Natural killer cell (primary cell): ENCODE data around the gene NT5DC4. TPM values are rescaled to one million over a fixed set of nuclear protein-coding genes. Genes with fewer than 3 reads are reported as not detected.

Source experiments
- ATAC-seq, 3 donors: fragments of 150-1000 bp in 2 of 3; fragments of 200-7000 bp in 1 of 3; cut with Tn5 transposase; 1 replicate in 1 of 3; 2 replicates in 2 of 3; pipeline ENCODE4 v1.10.0; 2021; ENCODE audit warnings: mild to moderate bottlenecking in 2 of 3, moderate library complexity in 2 of 3
- DNase-seq, 2 donors: peaks; one replicate each; pipeline versions ENCODE4 v3.0.0 to v3.0.0-alpha.2; 2013 to 2021; ENCODE audit warnings: mixed read lengths in 1 of 2
- H3K27ac ChIP-seq: one replicate; pipeline ENCODE4 v1.5.1; 2013; ENCODE audit warnings: mild to moderate bottlenecking, low read length
- H3K27me3 ChIP-seq: one replicate; pipeline ENCODE4 v1.6.1; 2013; ENCODE audit warnings: low read length; ENCODE audit not compliant: control insufficient read depth, insufficient read depth
- H3K36me3 ChIP-seq: one replicate; pipeline ENCODE4 v1.6.1; 2013; ENCODE audit warnings: low read length; ENCODE audit not compliant: control insufficient read depth, insufficient read depth
- H3K4me1 ChIP-seq: one replicate; pipeline ENCODE4 v1.6.1; 2013; ENCODE audit warnings: low read length; ENCODE audit not compliant: control insufficient read depth, insufficient read depth
- H3K4me3 ChIP-seq: one replicate; pipeline ENCODE4 v1.5.1; 2013; ENCODE audit warnings: low read length
- H3K9me3 ChIP-seq: one replicate; pipeline ENCODE4 v1.6.1; 2013; ENCODE audit warnings: low read length; ENCODE audit not compliant: control insufficient read depth, insufficient read depth
- H3K27ac Mint-ChIP-seq, 2 donors: one replicate each; pipeline ENCODE4 v1.8.0; 2022; ENCODE audit warnings: mild to moderate bottlenecking in 2 of 2, mixed read lengths in 2 of 2, moderate library complexity in 1 of 2
- H3K27me3 Mint-ChIP-seq, 2 donors: one replicate each; pipeline ENCODE4 v1.8.0; 2022; ENCODE audit warnings: low read depth in 2 of 2, mixed read lengths in 2 of 2
- H3K36me3 Mint-ChIP-seq: one replicate; pipeline ENCODE4 v1.8.0; 2022; ENCODE audit warnings: mixed read lengths
- H3K4me1 Mint-ChIP-seq, 2 donors: one replicate each; pipeline ENCODE4 v1.8.0; 2022; ENCODE audit warnings: mixed read lengths in 2 of 2
- H3K4me3 Mint-ChIP-seq: one replicate; pipeline ENCODE4 v1.8.0; 2022; ENCODE audit warnings: mild to moderate bottlenecking, moderate library complexity, mixed read lengths
- H3K9me3 Mint-ChIP-seq, 2 donors: one replicate each; pipeline ENCODE4 v1.8.0; 2022; ENCODE audit warnings: mixed read lengths in 2 of 2
- CTCF ChIP-seq: fragments of 200-600 bp; IDR thresholded peaks from one replicate; pipeline ENCODE4 v1.8.0; 2022; ENCODE audit warnings: antibody characterized with exemption
- WGBS: methylation state at CpG from one replicate; pipeline ENCODE4 v1.1.7; 2013; ENCODE audit warnings: missing lambda C conversion rate; ENCODE audit not compliant: insufficient coverage; 5-methylcytosine and 5-hydroxymethylcytosine counted together
- intact Hi-C: fragments of 100-400 bp; cut with micrococcal nuclease; formaldehyde crosslinking; loops from one replicate; pipeline ENCODE4 v1.14.2; 2022
- total RNA-seq, 4 donors: library from RNA; stranded (reverse); fragments of 120-200 nt in 1 of 4; gene quantifications; one replicate each; pipeline versions ENCODE4 v1.2.3 to v1.2.4, GENCODE V29; 2013 to 2022

NT5DC4 gene
- total RNA-seq, 3 donors from 2014 or later (not counting 1 experiment from before 2014, with no cell fraction given), result 0.45 to 2.0 TPM; not detected in 1

DNA sequence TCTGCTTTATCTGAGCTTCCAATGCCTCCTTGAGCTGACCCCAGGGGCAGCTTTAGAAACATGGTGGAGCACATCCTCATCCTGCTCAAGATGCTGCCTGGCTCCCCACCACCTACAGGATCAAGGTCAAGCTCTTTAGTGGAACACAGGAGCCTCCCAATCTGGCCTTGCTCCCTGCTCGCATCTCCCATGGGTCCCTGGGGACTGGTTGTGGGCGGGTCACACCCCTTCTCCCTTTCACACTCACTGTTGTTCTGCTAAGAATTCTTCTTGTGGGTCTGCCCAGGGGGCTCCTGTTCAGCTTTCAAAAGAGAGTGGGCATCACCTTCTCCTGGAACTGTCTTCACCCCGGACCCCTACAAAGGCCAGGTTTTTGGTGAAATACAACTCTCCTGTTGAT, 8.4 kb upstream of the NT5DC4 start:
- TF ChIP-seq CTCF, result no peak
- no peaks in the 10 kb centered on the region for H3K9me3 Mint-ChIP-seq
- no peak overlapping the region for H3K4me3 Mint-ChIP-seq
- Histone ChIP-seq H3K36me3 (no peaks in the 10 kb centered on the region), H3K9me3 (no peaks in the 10 kb centered on the region), H3K4me1 (peaks cover 24% of the 10 kb centered on the region), H3K4me3 (no peak overlapping the region), H3K27ac (no peak overlapping the region), H3K27me3 (no peaks in the 10 kb centered on the region)
- intact Hi-C loops, result no loop called here
- no peak overlapping the region for H3K27ac Mint-ChIP-seq
- DNase-seq (no peak), ATAC-seq (no peak)
- H3K27me3 Mint-ChIP-seq, result peaks cover 0 to 2% of the 10 kb centered on the region in 2 donors
- H3K4me1 Mint-ChIP-seq, result peaks cover 20 to 45% of the 10 kb centered on the region in 2 donors
- no peaks in the 10 kb centered on the region for H3K36me3 Mint-ChIP-seq
- WGBS, result 72% methylated on average over 3 of the region's 3 CpGs

DNA sequence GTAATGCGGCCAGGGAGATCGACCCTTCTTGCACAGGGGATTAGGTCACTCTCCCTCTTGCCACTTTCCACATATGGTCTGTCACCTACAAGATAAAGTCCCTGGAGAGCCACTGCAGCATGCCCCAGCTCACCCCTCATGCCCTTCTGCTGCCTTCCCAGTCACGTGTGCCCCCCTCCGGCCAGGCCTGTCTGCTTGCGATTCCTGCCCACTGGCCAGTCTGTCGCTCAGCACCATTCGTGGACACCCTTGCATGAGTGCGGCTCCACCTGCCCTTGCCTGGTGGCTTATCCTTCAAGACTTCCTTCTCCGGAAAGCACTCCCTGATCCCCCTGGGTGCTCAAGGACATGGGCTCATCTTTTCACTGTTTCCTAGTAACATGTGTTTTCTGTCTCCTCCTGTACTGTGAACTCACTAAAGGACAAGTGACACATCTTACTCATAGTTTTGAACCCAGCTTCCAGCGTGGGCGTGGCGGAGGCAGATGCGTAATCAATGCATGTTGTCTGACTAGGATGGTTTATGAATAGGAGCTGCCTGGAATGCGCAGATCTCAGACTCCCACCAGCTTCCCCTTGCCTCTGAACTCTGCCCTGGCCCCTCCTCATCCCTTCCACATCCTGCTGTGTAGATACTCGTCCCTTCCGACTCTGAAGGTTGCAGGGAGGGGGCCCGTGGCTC, 7.8 kb upstream of the NT5DC4 start:
- no peaks in the 10 kb centered on the region for H3K9me3 ChIP-seq
- Mint-ChIP-seq H3K4me1 (peaks cover 14 to 41% of the 10 kb centered on the region in 2 donors), H3K9me3 (no peaks in the 10 kb centered on the region), H3K27me3 (peaks cover 0 to 2% of the 10 kb centered on the region in 2 donors), H3K36me3 (no peaks in the 10 kb centered on the region), H3K4me3 (no peak overlapping the region), H3K27ac (no peak overlapping the region)
- peaks cover 19% of the 10 kb centered on the region for H3K4me1 ChIP-seq
- no peaks in the 10 kb centered on the region for H3K27me3 ChIP-seq
- intact Hi-C loops, result no loop called here
- 83% methylated on average over 17 of the region's 17 CpGs for WGBS
- no peak overlapping the region for H3K27ac ChIP-seq
- DNase-seq, result no peak
- no peak for TF ChIP-seq CTCF
- no peak for ATAC-seq
- H3K36me3 ChIP-seq, result no peaks in the 10 kb centered on the region
- no peak overlapping the region for H3K4me3 ChIP-seq

- DNase-seq (no peak), ATAC-seq (no peak)
- no peak overlapping the region for H3K4me3 ChIP-seq
- WGBS, result 88% methylated on average over 7 of the region's 7 CpGs
- peaks cover 9 to 36% of the 10 kb centered on the region in 2 donors for H3K4me1 Mint-ChIP-seq
- H3K27me3 ChIP-seq, result no peaks in the 10 kb centered on the region
- H3K36me3 ChIP-seq, result no peaks in the 10 kb centered on the region
- intact Hi-C loops, result no loop called here
- H3K4me3 Mint-ChIP-seq, result no peak overlapping the region
- H3K9me3 Mint-ChIP-seq, result no peaks in the 10 kb centered on the region
- TF ChIP-seq CTCF, result no peak
- H3K36me3 Mint-ChIP-seq, result no peaks in the 10 kb centered on the region
- peaks cover 0 to 2% of the 10 kb centered on the region in 2 donors for H3K27me3 Mint-ChIP-seq
- H3K27ac ChIP-seq, result no peak overlapping the region
- H3K27ac Mint-ChIP-seq, result no peak overlapping the region
- no peaks in the 10 kb centered on the region for H3K9me3 ChIP-seq
- H3K4me1 ChIP-seq, result peaks cover 17% of the 10 kb centered on the region
Measured at GRCh38 chr2:112713585-112713925, 7.3 kb upstream of the NT5DC4 start.

DNA sequence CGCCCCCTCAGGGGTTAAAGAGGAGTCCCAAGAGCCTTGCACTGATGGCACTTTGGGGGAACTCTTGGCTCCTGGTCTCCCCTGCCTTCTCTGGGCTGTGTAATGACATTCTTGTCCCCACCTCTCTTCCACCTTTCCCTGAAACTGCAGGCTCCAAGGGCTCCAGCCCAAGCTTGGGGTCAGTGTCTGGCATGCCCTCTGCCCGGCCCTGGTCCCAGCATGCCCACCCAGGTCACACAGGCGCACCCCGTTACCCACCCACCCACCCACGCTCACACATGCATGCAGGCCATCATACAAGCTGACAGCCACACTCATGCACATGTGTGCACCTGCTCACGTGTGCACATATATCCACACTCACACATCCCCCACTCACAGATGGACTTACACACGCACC, 6.9 kb upstream of the NT5DC4 start:
- H3K27ac ChIP-seq, result no peak overlapping the region
- TF ChIP-seq CTCF, result no peak
- no peaks in the 10 kb centered on the region for H3K9me3 ChIP-seq
- no peak overlapping the region for H3K4me3 ChIP-seq
- H3K4me1 ChIP-seq, result peaks cover 15% of the 10 kb centered on the region
- Mint-ChIP-seq H3K4me1 (peaks cover 5 to 32% of the 10 kb centered on the region in 2 donors), H3K36me3 (no peaks in the 10 kb centered on the region), H3K4me3 (no peak overlapping the region), H3K9me3 (no peaks in the 10 kb centered on the region), H3K27me3 (peaks cover 0 to 5% of the 10 kb centered on the region in 2 donors), H3K27ac (no peak overlapping the region)
- WGBS, result 94% methylated on average over 4 of the region's 7 CpGs
- ATAC-seq (no peak), DNase-seq (no peak)
- no peaks in the 10 kb centered on the region for H3K27me3 ChIP-seq
- no peaks in the 10 kb centered on the region for H3K36me3 ChIP-seq
- intact Hi-C loops, result no loop called here
